ENCODE results near the gene CFLAR.

- TF ChIP-seq ZNF830 (tag by site-specific recombination; IDR thresholded peaks at IDR 0.05; ENCODE audit: low read depth) = no peak
- TF ChIP-seq CTCF (tag by site-specific recombination; IDR thresholded peaks at IDR 0.05) = no peak
- no peak for TF ChIP-seq ZFP37 (tag by site-specific recombination; IDR thresholded peaks at IDR 0.05)
- TF ChIP-seq ZNF292 (tag by site-specific recombination; IDR thresholded peaks at IDR 0.05; ENCODE audit: borderline replicate concordance, low read depth) = no peak
- no peak for TF ChIP-seq ATF2 (tag by site-specific recombination; IDR thresholded peaks at IDR 0.05; ENCODE audit: low read depth)
- TF ChIP-seq ZNF677 (tag by site-specific recombination; IDR thresholded peaks at IDR 0.05) = no peak
- no peak for TF ChIP-seq ZNF248 (tag by site-specific recombination; IDR thresholded peaks at IDR 0.05)
- no peak for TF ChIP-seq GFI1B (tag by site-specific recombination; IDR thresholded peaks at IDR 0.05)
- no peak for TF ChIP-seq OVOL3 (tag by site-specific recombination; IDR thresholded peaks at IDR 0.05)
- TF ChIP-seq, protein P1, sequence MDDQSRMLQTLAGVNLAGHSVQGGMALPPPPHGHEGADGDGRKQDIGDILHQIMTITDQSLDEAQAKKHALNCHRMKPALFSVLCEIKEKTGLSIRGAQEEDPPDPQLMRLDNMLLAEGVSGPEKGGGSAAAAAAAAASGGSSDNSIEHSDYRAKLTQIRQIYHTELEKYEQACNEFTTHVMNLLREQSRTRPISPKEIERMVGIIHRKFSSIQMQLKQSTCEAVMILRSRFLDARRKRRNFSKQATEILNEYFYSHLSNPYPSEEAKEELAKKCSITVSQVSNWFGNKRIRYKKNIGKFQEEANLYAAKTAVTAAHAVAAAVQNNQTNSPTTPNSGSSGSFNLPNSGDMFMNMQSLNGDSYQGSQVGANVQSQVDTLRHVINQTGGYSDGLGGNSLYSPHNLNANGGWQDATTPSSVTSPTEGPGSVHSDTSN (CRISPR knock-in tag; IDR thresholded peaks at IDR 0.05) = no peak
These were observed 89.5 kb downstream of the CFLAR start for GRCh38 chr2:201205515-201205849.

Data from HEK293 (cell line).